Measurements from ENCODE around the gene RUNX2. TPM values are rescaled to one million over a fixed set of nuclear protein-coding genes. Genes with fewer than 3 reads are reported as not detected.

The RUNX2 gene
- total and polyA plus RNA-seq, 10 of the 15 experiments (the other 5 are each of a cell fraction or from before 2014, with no cell fraction given), result 0.01 to 0.77 (median 0.15) TPM; not detected in 3

GRCh38 chr6:45710304-45710821 lies 382.2 kb downstream of the RUNX2 start (continued):
- 0 out of 2 replicates have a peak, but pooled peaks have one; percentile 27 for TF ChIP-seq BMI1 (IDR thresholded peaks at IDR 0.05; ENCODE audit: borderline replicate concordance)
- TF ChIP-seq EZH2 (IDR thresholded peaks at IDR 0.05; ENCODE audit: borderline replicate concordance, control insufficient read depth, low read depth, low read length), result no peak
- TF ChIP-seq CHD4 (IDR thresholded peaks at IDR 0.05), result no peak
- 0 out of 2 replicates have a peak, but pooled peaks have one; percentile 37 for TF ChIP-seq ELK1 (IDR thresholded peaks at IDR 0.05; ENCODE audit: low read depth, low read length)
- peak; percentile 100 for TF ChIP-seq EP300 (IDR thresholded peaks at IDR 0.05; ENCODE audit: borderline replicate concordance in 1 of 2, control insufficient read depth in 1 of 2, low read depth in 2 of 2, low read length in 2 of 2)
- TF ChIP-seq IRF5 (IDR thresholded peaks at IDR 0.05; ENCODE audit: borderline replicate concordance), result no peak
- TF ChIP-seq NFYA (IDR thresholded peaks at IDR 0.05; ENCODE audit: borderline replicate concordance, low read depth, low read length), result no peak
- no peak for TF ChIP-seq MTA3 (IDR thresholded peaks at IDR 0.05; ENCODE audit: borderline replicate concordance, low read length)
- TF ChIP-seq SKIL (IDR thresholded peaks at IDR 0.05; ENCODE audit: low read depth, poor library complexity, severe bottlenecking), result peak; percentile 19
- no peak for TF ChIP-seq HDAC2 (IDR thresholded peaks at IDR 0.05)
- TF ChIP-seq IRF4 (IDR thresholded peaks at IDR 0.05; ENCODE audit: low read depth, low read length), result peak; percentile 80; the same call in 1 of the 2 replicates
- TF ChIP-seq HDAC6 (IDR thresholded peaks at IDR 0.05; ENCODE audit: unreplicated experiment), result no peak
- peak; percentile 51; the same call in 1 of the 2 replicates for TF ChIP-seq REST (IDR thresholded peaks at IDR 0.05; ENCODE audit: low read depth, low read length)
- TF ChIP-seq LARP7 (IDR thresholded peaks at IDR 0.05), result no peak
- TF ChIP-seq BCLAF1 (IDR thresholded peaks at IDR 0.05), result no peak
